ENCODE data around the gene LSM5.
"Not testable (repeated sequence)": the region's sequence is repeated elsewhere in the genome, so short reads cannot be mapped to it uniquely, and the experiment has no call there.

LSM5 gene

DNA sequence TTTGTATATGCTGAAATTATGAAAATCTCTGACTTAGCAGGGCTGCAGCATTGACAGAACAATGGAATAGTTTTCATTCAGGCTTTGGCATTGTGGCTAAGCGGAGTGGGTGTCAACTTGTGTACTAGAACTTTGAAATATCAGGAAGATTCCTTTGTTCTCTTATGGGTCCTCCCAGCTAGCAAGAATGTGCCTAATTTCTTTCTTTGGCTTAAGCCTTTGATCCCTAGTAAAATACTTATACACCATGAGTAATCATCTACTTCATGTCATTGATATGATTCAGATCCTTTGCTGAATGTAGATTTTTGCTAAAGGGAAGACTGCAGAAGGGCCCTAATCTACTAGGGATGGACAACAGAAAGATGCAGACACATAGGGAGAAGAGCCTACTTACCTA, 11.3 kb upstream of the LSM5 start:
- DNase-seq: no peak

GRCh38 chr7:32500922-32501341, 10.8 kb upstream of the LSM5 start:
- DNase-seq: no peak

- DNase-seq: not testable (repeated sequence)
These were observed 10.0 kb upstream of the LSM5 start for GRCh38 chr7:32500216-32500615.

DNA sequence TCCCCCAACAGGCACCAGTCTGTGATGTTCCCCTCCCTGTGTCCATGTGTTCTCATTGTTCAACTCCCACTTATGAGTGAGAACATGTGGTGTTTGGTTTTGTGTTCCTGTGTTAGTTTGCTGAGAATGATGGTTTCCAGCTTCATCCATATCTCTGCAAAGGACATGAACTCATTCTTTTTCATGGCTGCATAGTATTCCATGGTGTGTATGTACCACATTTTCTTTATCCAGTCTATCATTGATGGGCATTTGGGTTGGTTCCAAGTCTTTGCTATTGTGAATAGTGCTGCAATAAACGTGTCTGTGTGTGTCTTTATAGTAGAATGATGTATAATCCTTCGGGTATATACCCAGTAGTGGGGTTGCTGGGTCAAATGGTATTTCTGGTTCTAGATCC, 9.6 kb upstream of the LSM5 start:
- DNase-seq: not testable (repeated sequence)

DNA sequence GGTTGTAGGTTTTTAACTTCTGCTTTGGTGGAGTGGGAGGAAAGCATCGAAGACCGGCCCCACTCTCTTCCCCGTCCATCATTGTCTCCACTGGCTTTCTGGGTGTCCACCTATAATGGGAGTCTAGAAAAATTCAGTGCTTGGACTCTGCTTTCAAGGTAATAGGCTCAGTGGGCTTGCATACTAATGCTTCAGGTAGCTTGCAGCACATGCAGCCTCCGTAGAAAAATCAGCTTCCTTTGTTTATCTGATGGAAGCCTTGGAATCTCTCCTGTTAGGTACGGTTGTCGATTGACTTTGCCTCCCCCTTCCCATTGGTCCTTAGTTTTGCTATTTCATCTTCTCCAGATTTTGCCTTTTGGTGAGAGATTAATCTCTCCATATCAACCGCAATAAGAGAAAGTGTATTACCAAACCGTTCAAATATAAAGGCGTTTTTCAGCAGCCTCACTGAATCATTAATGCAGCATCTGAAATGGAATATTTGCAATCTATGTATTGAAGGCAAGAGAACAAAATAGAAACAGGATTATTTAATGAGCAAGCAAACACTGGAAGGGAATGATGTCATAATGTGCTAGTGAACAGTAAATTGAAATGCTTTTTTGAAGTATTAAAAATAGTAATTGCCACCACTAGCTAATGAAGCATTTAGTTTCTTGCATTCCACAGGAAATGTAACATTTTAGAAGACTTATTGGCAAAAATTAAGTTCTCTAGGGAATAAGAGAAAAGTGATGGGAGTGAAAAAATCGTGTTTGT, 6.1 kb upstream of the LSM5 start:
- DNase-seq: no peak

DNA sequence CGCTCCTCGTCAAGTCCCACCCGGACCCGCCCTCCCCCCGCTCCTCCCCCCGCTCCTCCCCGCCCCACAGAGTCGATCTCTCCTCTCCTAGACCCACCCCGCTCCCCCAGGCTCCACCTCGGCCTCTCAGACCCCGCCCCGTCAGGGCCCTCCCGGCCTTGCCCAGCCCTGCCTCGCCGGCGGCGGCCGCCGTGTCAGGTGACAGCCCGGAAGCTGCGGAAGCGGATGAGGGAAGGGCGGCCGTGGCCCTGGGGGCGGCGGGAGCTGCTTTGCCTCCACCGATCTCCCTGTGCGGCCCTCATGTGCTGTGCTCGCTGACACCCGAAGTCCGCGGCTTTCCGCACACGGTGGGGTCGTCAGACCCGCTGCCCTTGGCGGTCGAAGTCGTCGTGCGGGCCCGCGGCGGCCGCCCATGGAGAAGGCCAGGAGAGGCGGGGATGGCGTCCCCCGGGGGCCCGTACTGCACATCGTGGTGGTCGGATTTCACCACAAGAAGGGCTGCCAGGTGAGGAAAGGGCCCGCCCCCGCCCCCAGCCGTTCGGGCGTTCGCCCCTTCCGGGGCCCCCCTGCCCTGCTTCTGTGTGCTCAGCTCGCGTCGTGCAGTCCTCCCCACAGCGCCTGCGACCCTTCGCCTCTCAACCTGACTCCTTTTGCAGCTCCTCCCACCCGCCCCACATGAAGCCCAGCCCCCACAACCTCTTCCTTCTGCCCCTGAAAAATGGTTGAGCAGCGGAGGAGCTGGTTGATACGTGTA, 5.3 kb upstream of the LSM5 start, which contains the start of gene AVL9:
TSS of gene AVL9 (plus strand) at position 192 of the 754 bp plus-strand sequence. CDS start at position 413, 221 bp downstream.
- peak; percentile 95 to 98 (median 97) for DNase-seq

- DNase-seq: no peak
These were observed 4.7 kb upstream of the LSM5 start for GRCh38 chr7:32494946-32495297.

DNA sequence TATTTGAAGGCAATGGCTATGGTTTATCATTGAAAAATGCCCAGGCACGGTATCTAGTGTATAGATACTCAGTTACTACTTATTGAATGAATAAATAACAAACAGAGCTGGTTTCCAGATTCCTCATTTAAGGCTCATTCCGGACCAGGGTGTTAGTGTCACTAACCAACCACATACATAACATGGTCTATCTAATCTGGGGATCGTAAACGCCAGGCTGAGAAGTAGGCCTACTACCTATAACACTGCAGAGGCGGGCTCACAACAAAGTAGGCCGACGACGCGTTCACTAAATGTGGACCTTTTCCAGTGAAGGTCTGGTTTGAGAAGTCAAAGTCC, 423 bp downstream of the LSM5 start:
- DNase-seq: no peak

- DNase-seq: no peak
These were observed 8.3 kb downstream of the LSM5 start for GRCh38 chr7:32481921-32482320.

GRCh38 chr7:32481176-32481575, 9.0 kb downstream of the LSM5 start:
- DNase-seq: no peak

DNA sequence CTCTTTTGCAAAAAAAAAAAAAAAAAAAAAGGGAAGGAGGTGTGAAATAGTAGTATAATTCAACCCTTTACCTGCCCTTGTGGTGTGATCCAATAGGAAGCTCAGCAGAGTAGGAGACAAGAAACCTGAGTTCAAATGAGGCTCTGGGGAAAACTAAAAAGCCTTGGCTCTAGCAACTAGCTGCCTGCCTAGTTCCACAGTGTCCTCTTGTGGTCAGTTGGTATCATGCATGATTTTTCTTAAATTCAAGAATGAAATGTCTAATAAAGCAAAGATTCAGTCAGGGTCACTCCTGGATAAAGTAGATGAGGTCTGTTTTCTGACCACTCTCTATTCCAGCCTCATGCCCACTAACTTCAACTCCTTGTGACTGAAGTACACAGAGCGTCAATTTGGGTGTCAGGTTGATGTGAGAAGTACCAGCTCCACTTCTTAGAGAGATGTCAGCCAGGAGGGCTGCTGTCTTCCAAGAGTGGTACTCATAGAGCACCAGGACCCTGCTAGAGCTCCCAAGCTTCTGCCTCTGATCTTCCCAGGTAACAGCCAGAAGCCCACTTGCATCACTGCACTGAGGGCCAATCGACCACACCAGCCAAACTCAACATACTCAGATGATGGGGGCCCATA, 10.5 kb downstream of the LSM5 start:
- no peak for DNase-seq

- DNase-seq: no peak
These were observed 12.6 kb downstream of the LSM5 start for GRCh38 chr7:32477649-32477980.

- DNase-seq: no peak
These were observed 13.1 kb downstream of the LSM5 start for GRCh38 chr7:32476816-32477648.

DNA sequence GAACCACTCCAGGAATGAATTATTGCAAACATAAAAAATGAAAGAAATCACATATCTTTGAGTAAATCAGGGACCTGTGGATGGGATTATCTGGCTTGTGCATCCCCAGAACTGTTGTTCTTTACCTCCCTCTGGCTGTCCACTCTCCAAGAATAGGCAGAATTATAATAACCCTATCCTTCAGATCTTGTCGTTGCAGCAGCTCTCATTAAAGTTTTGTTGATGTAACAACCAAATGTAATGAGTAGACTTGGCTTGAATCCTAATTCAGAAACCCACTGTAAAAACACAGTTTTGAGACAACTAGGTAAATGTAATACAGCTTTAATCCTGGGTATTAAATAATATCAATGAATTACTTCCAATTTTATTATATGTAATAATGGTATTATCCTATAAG, 16.2 kb downstream of the LSM5 start:
- DNase-seq: no peak

- DNase-seq: no peak
These were observed 18.2 kb downstream of the LSM5 start for GRCh38 chr7:32472015-32472414.

GRCh38 chr7:32470871-32471270, 19.3 kb downstream of the LSM5 start:
- no peak for DNase-seq

GRCh38 chr7:32470004-32470403, 20.2 kb downstream of the LSM5 start:
- DNase-seq: not testable (repeated sequence)

- not testable (repeated sequence) for DNase-seq
These were observed 25.4 kb downstream of the LSM5 start for GRCh38 chr7:32464641-32465416.

DNA sequence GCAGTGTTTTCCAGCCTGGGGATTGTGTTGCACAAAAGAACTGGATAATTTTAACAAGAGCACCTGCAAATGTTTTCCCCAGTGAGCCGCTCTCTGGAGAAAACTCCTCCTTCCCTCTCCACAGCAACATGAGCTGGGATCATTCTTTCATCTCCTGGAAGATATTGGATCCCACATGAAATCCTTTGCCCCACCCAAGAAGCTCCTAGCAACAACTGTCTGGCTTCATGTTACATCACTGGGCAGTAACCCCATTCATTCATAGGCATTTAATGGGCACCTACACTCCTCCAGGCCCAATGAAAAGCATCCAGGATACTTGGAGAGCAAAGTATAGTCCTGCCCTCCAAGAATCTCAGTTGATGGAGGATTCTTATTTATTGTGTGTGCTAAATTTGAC, 27.2 kb downstream of the LSM5 start:
- DNase-seq: no peak

GRCh38 chr7:32462451-32462850, 27.7 kb downstream of the LSM5 start:
- no peak for DNase-seq

DNA sequence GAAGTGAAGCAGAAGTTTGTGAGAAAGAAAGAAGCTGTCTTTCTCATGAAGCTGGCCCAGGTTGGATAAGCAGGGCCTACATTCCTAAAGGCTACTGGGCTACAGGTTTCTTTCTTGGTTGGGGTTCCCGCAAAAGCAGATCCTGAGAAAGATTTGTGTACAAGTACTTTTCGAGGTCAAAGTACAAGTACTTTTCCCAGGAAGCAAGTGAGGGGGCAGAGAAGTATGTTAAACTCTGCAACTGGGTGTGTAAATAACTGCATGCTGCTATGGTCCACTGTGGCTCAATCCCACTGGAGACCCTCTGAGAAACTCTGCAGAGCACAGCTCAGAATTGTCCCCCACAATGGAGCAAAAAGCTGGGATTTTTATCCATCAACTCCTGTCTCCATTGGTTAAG, 28.7 kb downstream of the LSM5 start:
- DNase-seq: no peak

GRCh38 chr7:32459788-32460187, 30.4 kb downstream of the LSM5 start:
- no peak for DNase-seq

Measured in stimulated activated naive CD4-positive, alpha-beta T cell (primary cell).